Naive thymus-derived CD4-positive, alpha-beta T cell (primary cell): ENCODE data around the gene LINGO1. TPM values are rescaled to one million over a fixed set of nuclear protein-coding genes. Genes with fewer than 3 reads are reported as not detected.

Source experiments
- ATAC-seq: fragments of 150-1000 bp; cut with Tn5 transposase; 2 replicates; pipeline ENCODE4 v1.10.0; 2021; ENCODE audit warnings: mild to moderate bottlenecking, moderate library complexity
- CTCF ChIA-PET: fragments of 350-600 bp; sonication (Branson Sonifier 250); formaldehyde crosslinking; loops from one replicate; lab custom pipeline; 2021; ENCODE audit warnings: antibody characterized with exemption; lab: Charles Lee
- POLR2A ChIA-PET: fragments of 350-600 bp; sonication (Branson Sonifier 250); formaldehyde crosslinking; loops from one replicate; lab custom pipeline; 2021; ENCODE audit warnings: antibody characterized with exemption, inconsistent platforms; lab: Charles Lee
- DNase-seq, 9 donors: peaks; one replicate each; pipeline versions ENCODE4 v3.0.0 to v3.0.0-alpha.2; 2020 to 2022; ENCODE audit warnings: mixed read lengths in 1 of 9
- H3K27ac ChIP-seq: one replicate; pipeline ENCODE4 v1.7.0; 2013; ENCODE audit warnings: mild to moderate bottlenecking, low read depth, low read length, moderate library complexity
- H3K27me3 ChIP-seq, 2 donors: one replicate each; pipeline ENCODE4 v1.7.0; 2013; ENCODE audit warnings: low read length in 2 of 2, mild to moderate bottlenecking in 2 of 2, moderate library complexity in 2 of 2; ENCODE audit not compliant: control insufficient read depth in 2 of 2, insufficient read depth in 2 of 2
- H3K36me3 ChIP-seq, 3 experiments: 1 replicate in 2 of 3; 2 replicates in 1 of 3; pipeline ENCODE4 v1.7.0; 2013; ENCODE audit warnings: low read length in 3 of 3, mild to moderate bottlenecking in 3 of 3, moderate library complexity in 1 of 3; ENCODE audit not compliant: insufficient read depth in 3 of 3, control insufficient read depth in 2 of 3
- H3K4me1 ChIP-seq, 2 donors: one replicate each; pipeline ENCODE4 v1.7.0; 2013; ENCODE audit warnings: low read length in 2 of 2, mild to moderate bottlenecking in 2 of 2, moderate library complexity in 1 of 2; ENCODE audit not compliant: control insufficient read depth in 2 of 2, insufficient read depth in 2 of 2
- H3K4me3 ChIP-seq: 2 replicates; pipeline ENCODE4 v1.7.0; 2013; ENCODE audit warnings: mild to moderate bottlenecking, low read length
- H3K9me3 ChIP-seq, 3 experiments: 1 replicate in 2 of 3; 2 replicates in 1 of 3; pipeline ENCODE4 v1.7.0; 2013; ENCODE audit warnings: low read length in 3 of 3; ENCODE audit not compliant: control insufficient read depth in 2 of 3
- H3K27ac Mint-ChIP-seq, 9 donors: one replicate each; pipeline ENCODE4 v1.8.0; 2020 to 2022; ENCODE audit warnings: mixed read lengths in 9 of 9, mild to moderate bottlenecking in 8 of 9, moderate library complexity in 5 of 9, inconsistent platforms in 2 of 9
- H3K27me3 Mint-ChIP-seq, 5 donors: one replicate each; pipeline ENCODE4 v1.8.0; 2021 to 2022; ENCODE audit warnings: mixed read lengths in 5 of 5, mild to moderate bottlenecking in 1 of 5
- H3K36me3 Mint-ChIP-seq, 5 donors: one replicate each; pipeline ENCODE4 v1.8.0; 2020 to 2022; ENCODE audit warnings: mixed read lengths in 5 of 5, mild to moderate bottlenecking in 3 of 5, inconsistent platforms in 1 of 5
- H3K4me1 Mint-ChIP-seq, 7 donors: one replicate each; pipeline ENCODE4 v1.8.0; 2020 to 2022; ENCODE audit warnings: mixed read lengths in 7 of 7, mild to moderate bottlenecking in 3 of 7, inconsistent platforms in 1 of 7
- H3K4me3 Mint-ChIP-seq, 10 donors: one replicate each; pipeline ENCODE4 v1.8.0; 2020 to 2022; ENCODE audit warnings: mild to moderate bottlenecking in 10 of 10, mixed read lengths in 10 of 10, moderate library complexity in 6 of 10, inconsistent platforms in 2 of 10
- H3K9me3 Mint-ChIP-seq, 11 donors: one replicate each; pipeline ENCODE4 v1.8.0; 2020 to 2022; ENCODE audit warnings: mixed read lengths in 11 of 11, mild to moderate bottlenecking in 4 of 11, inconsistent platforms in 1 of 11, moderate library complexity in 1 of 11
- intact Hi-C, 2 donors: fragments of 100-400 bp; cut with micrococcal nuclease; formaldehyde crosslinking; loops; one replicate each; pipeline ENCODE4 v1.15.1; 2023
- polyA plus RNA-seq, 2 donors: library from polyadenylated mRNA; unstranded; fragments of 300-500 nt; fragmentation: Illumina TruSeq; gene quantifications; one replicate each; pipeline ENCODE4 v1.2.3, GENCODE V29; 2021
- total RNA-seq, 6 experiments: library from RNA in 5 of 6; stranded (reverse) in 5 of 6; gene quantifications; 1 replicate in 5 of 6; 2 replicates in 1 of 6; pipeline ENCODE4 v1.2.3 and lab custom pipeline; 2021 to 2026

LINGO1 gene
- total and polyA plus RNA-seq, 7 experiments from 2014 or later = not detected

GRCh38 chr15:77610731-77611130, 22.0 kb downstream of the LINGO1 start:
- H3K4me3 Mint-ChIP-seq = no peak overlapping the region
- ChIA-PET POLR2A (no interaction called here), CTCF (no interaction called here)
- intact Hi-C loops = no loop called here
- Histone ChIP-seq H3K9me3 (no peaks in the 10 kb centered on the region), H3K4me1 (no peaks in the 10 kb centered on the region), H3K27ac (no peak overlapping the region), H3K27me3 (no peaks in the 10 kb centered on the region), H3K4me3 (no peak overlapping the region), H3K36me3 (no peaks in the 10 kb centered on the region)
- ATAC-seq (no peak), DNase-seq (no peak)
- no peaks in the 10 kb centered on the region for H3K4me1 Mint-ChIP-seq
- peaks cover 0 to 6% (median 0%) of the 10 kb centered on the region in 5 donors for H3K27me3 Mint-ChIP-seq
- H3K9me3 Mint-ChIP-seq = no peaks in the 10 kb centered on the region
- no peaks in the 10 kb centered on the region for H3K36me3 Mint-ChIP-seq
- H3K27ac Mint-ChIP-seq = no peak overlapping the region

- intact Hi-C loops = no loop called here
- H3K4me1 ChIP-seq = no peaks in the 10 kb centered on the region
- H3K27ac ChIP-seq = no peak overlapping the region
- Mint-ChIP-seq H3K4me1 (peaks cover 0 to 7% (median 5%) of the 10 kb centered on the region in 7 donors), H3K27me3 (peaks cover 0 to 15% (median 6%) of the 10 kb centered on the region in 5 donors), H3K9me3 (no peaks in the 10 kb centered on the region), H3K4me3 (no peak overlapping the region), H3K27ac (no peak overlapping the region), H3K36me3 (no peaks in the 10 kb centered on the region)
- CTCF ChIA-PET = interaction anchor here (1.0 kb wide), 1 partner anchor 67 kb away, joined by 3 read pairs; no protein-coding TSS in a partner anchor
- DNase-seq (no peak), ATAC-seq (no peak)
- H3K36me3 ChIP-seq = no peaks in the 10 kb centered on the region
- no peak overlapping the region for H3K4me3 ChIP-seq
- H3K27me3 ChIP-seq = no peaks in the 10 kb centered on the region
- POLR2A ChIA-PET = no interaction called here
- H3K9me3 ChIP-seq = no peaks in the 10 kb centered on the region
These were observed 23.2 kb downstream of the LINGO1 start for GRCh38 chr15:77609558-77609957.

- H3K27me3 Mint-ChIP-seq = peaks cover 0 to 15% (median 7%) of the 10 kb centered on the region in 5 donors
- no peak overlapping the region for H3K4me3 ChIP-seq
- H3K4me1 ChIP-seq = no peaks in the 10 kb centered on the region
- peaks cover 0 to 2% (median 0%) of the 10 kb centered on the region in 11 donors for H3K9me3 Mint-ChIP-seq
- H3K27ac Mint-ChIP-seq = no peak overlapping the region
- H3K4me1 Mint-ChIP-seq = peaks cover 0 to 10% (median 7%) of the 10 kb centered on the region in 7 donors
- H3K9me3 ChIP-seq = no peaks in the 10 kb centered on the region
- H3K36me3 ChIP-seq = no peaks in the 10 kb centered on the region
- H3K27ac ChIP-seq = no peak overlapping the region
- ChIA-PET CTCF (interaction anchor here (1.0 kb wide), 1 partner anchor 66 kb away, joined by 3 read pairs; no protein-coding TSS in a partner anchor), POLR2A (no interaction called here)
- no peak overlapping the region for H3K4me3 Mint-ChIP-seq
- DNase-seq (no peak), ATAC-seq (no peak)
- no peaks in the 10 kb centered on the region for H3K27me3 ChIP-seq
- intact Hi-C loops = no loop called here
- no peaks in the 10 kb centered on the region for H3K36me3 Mint-ChIP-seq
These were observed 23.9 kb downstream of the LINGO1 start for GRCh38 chr15:77608774-77609173.

- H3K4me1 Mint-ChIP-seq = peaks cover 0 to 10% (median 7%) of the 10 kb centered on the region in 7 donors
- peaks cover 0 to 2% (median 0%) of the 10 kb centered on the region in 11 donors for H3K9me3 Mint-ChIP-seq
- ATAC-seq (no peak), DNase-seq (no peak)
- H3K4me3 Mint-ChIP-seq = no peak overlapping the region
- Histone ChIP-seq H3K27me3 (no peaks in the 10 kb centered on the region), H3K4me3 (no peak overlapping the region), H3K9me3 (no peaks in the 10 kb centered on the region), H3K4me1 (no peaks in the 10 kb centered on the region), H3K36me3 (no peaks in the 10 kb centered on the region), H3K27ac (no peak overlapping the region)
- intact Hi-C loops = no loop called here
- H3K36me3 Mint-ChIP-seq = no peaks in the 10 kb centered on the region
- peaks cover 0 to 15% (median 7%) of the 10 kb centered on the region in 5 donors for H3K27me3 Mint-ChIP-seq
- H3K27ac Mint-ChIP-seq = no peak overlapping the region
- CTCF ChIA-PET = no interaction called here
- POLR2A ChIA-PET = no interaction called here
These were observed 24.8 kb downstream of the LINGO1 start for GRCh38 chr15:77607894-77608261.

- no peak overlapping the region for H3K4me3 Mint-ChIP-seq
- DNase-seq = no peak
- Histone ChIP-seq H3K27me3 (no peaks in the 10 kb centered on the region), H3K36me3 (no peaks in the 10 kb centered on the region), H3K4me1 (no peaks in the 10 kb centered on the region), H3K4me3 (no peak overlapping the region), H3K27ac (no peak overlapping the region), H3K9me3 (no peaks in the 10 kb centered on the region)
- H3K9me3 Mint-ChIP-seq = peaks cover 0 to 2% (median 0%) of the 10 kb centered on the region in 11 donors
- no peak for ATAC-seq
- ChIA-PET POLR2A (no interaction called here), CTCF (interaction anchor here (0.6 kb wide), 1 partner anchor 64 kb away, joined by 3 read pairs; no protein-coding TSS in a partner anchor)
- no peaks in the 10 kb centered on the region for H3K36me3 Mint-ChIP-seq
- intact Hi-C loops = no loop called here
- H3K27me3 Mint-ChIP-seq = peaks cover 0 to 15% (median 7%) of the 10 kb centered on the region in 5 donors
- peaks cover 0 to 10% (median 7%) of the 10 kb centered on the region in 7 donors for H3K4me1 Mint-ChIP-seq
- H3K27ac Mint-ChIP-seq = no peak overlapping the region
These were observed 25.4 kb downstream of the LINGO1 start for GRCh38 chr15:77607111-77607893.

GRCh38 chr15:77606142-77607034, 26.3 kb downstream of the LINGO1 start:
- no peaks in the 10 kb centered on the region for H3K36me3 Mint-ChIP-seq
- peaks cover 0 to 15% (median 7%) of the 10 kb centered on the region in 5 donors for H3K27me3 Mint-ChIP-seq
- H3K36me3 ChIP-seq = no peaks in the 10 kb centered on the region
- H3K4me3 Mint-ChIP-seq = no peak overlapping the region
- no peaks in the 10 kb centered on the region for H3K4me1 ChIP-seq
- ChIA-PET POLR2A (interaction anchor here (0.7 kb wide), 1 partner anchor 487 kb away, joined by 3 read pairs; no protein-coding TSS in a partner anchor), CTCF (interaction anchor here (0.6 kb wide), 1 partner anchor 63 kb away, joined by 3 read pairs; no protein-coding TSS in a partner anchor)
- peaks cover 0 to 10% (median 7%) of the 10 kb centered on the region in 7 donors for H3K4me1 Mint-ChIP-seq
- no peak overlapping the region for H3K4me3 ChIP-seq
- no peak for DNase-seq
- no peaks in the 10 kb centered on the region for H3K9me3 ChIP-seq
- ATAC-seq = no peak
- H3K27ac ChIP-seq = no peak overlapping the region
- no peak overlapping the region for H3K27ac Mint-ChIP-seq
- peaks cover 0 to 2% (median 0%) of the 10 kb centered on the region in 11 donors for H3K9me3 Mint-ChIP-seq
- intact Hi-C loops = no loop called here
- H3K27me3 ChIP-seq = no peaks in the 10 kb centered on the region
